SK-N-SH (cell line): ENCODE results near the gene ABHD2. TPM values are rescaled to one million over a fixed set of nuclear protein-coding genes. Genes with fewer than 3 reads are reported as not detected.

Source experiments
- CTCF ChIA-PET: fragments of 300-600, 350-600 bp; formaldehyde crosslinking; extraction: SDS; loops from one replicate; lab custom pipeline; 2021; lab: Yijun Ruan, JAX
- POLR2A ChIA-PET: fragments of 350-600 bp; sonication (Branson Sonifier 250); formaldehyde crosslinking; extraction: SDS; loops from one replicate; lab custom pipeline; 2020; ENCODE audit warnings: antibody characterized with exemption, inconsistent platforms; lab: Yijun Ruan, JAX
- DNase-seq: peaks from one replicate; pipeline ENCODE4 v3.0.0; 2012
- H2AFZ ChIP-seq: fragments of 200-600 bp; sonication (generic); 2 replicates; pipeline ENCODE4 v1.8.1; 2016; ENCODE audit warnings: antibody characterized with exemption, mild to moderate bottlenecking, low read depth
- H3F3A ChIP-seq: fragments of 200-600 bp; sonication (generic); replicated peaks from 2 replicates; pipeline ENCODE3; 2016; ENCODE audit warnings: antibody characterized with exemption, mild to moderate bottlenecking; ENCODE audit not compliant: insufficient read depth
- H3K27ac ChIP-seq, 2 experiments: fragments of 200-500 bp in 1 of 2; fragments of 200-600 bp in 1 of 2; sonication (Bioruptor generic) in 1 of 2; sonication (generic), shearing (Covaris generic) in 1 of 2; 2 replicates each; pipeline versions ENCODE4 v1.5.1 to v1.6.1; 2014 to 2016; ENCODE audit warnings: low read depth in 2 of 2, inconsistent platforms in 1 of 2, low read length in 1 of 2, mild to moderate bottlenecking in 1 of 2, mixed read lengths in 1 of 2
- H3K27me3 ChIP-seq: fragments of 200-600 bp; sonication (generic), shearing (Covaris generic); 2 replicates; pipeline ENCODE4 v1.6.1; 2016; ENCODE audit warnings: mixed run types; ENCODE audit not compliant: insufficient read depth
- H3K36me3 ChIP-seq, 2 experiments: fragments of 200-500 bp in 1 of 2; fragments of 200-600 bp in 1 of 2; sonication (Bioruptor generic) in 1 of 2; sonication (generic) in 1 of 2; replicated peaks in 1 of 2; 2 replicates each; pipeline versions ENCODE3 to v1.5.1; 2014 to 2016; ENCODE audit warnings: low read length in 1 of 2, mild to moderate bottlenecking in 1 of 2; ENCODE audit not compliant: insufficient read depth in 2 of 2, control insufficient read depth in 1 of 2
- H3K4me1 ChIP-seq, 2 experiments: fragments of 200-500 bp in 1 of 2; fragments of 200-600 bp in 1 of 2; sonication (Bioruptor generic) in 1 of 2; sonication (generic), shearing (Covaris generic) in 1 of 2; 2 replicates each; pipeline versions ENCODE4 v1.5.1 to v1.6.1; 2014 to 2016; ENCODE audit warnings: low read depth in 1 of 2, low read length in 1 of 2, mixed run types in 1 of 2; ENCODE audit not compliant: insufficient read depth in 2 of 2, control insufficient read depth in 1 of 2
- H3K4me2 ChIP-seq: fragments of 200-600 bp; sonication (generic), shearing (Covaris generic); 2 replicates; pipeline ENCODE4 v1.6.1; 2017; ENCODE audit warnings: mixed run types
- H3K4me3 ChIP-seq, 2 experiments: fragments of 200-500 bp in 1 of 2; fragments of 200-600 bp in 1 of 2; sonication (Bioruptor generic) in 1 of 2; sonication (generic), shearing (Covaris generic) in 1 of 2; 2 replicates each; pipeline versions ENCODE4 v1.5.1 to v1.8.1; 2014 to 2016; ENCODE audit warnings: low read depth in 2 of 2, inconsistent platforms in 1 of 2, low read length in 1 of 2, mild to moderate bottlenecking in 1 of 2, mixed read lengths in 1 of 2, moderate library complexity in 1 of 2
- H3K79me2 ChIP-seq: fragments of 200-600 bp; sonication (generic); 2 replicates; pipeline ENCODE4 v1.8.1; 2017; ENCODE audit warnings: mild to moderate bottlenecking; ENCODE audit not compliant: insufficient read depth
- H3K9ac ChIP-seq: fragments of 200-600 bp; sonication (generic); 2 replicates; pipeline ENCODE4 v1.6.1; 2017; ENCODE audit warnings: mixed run types
- H3K9me2 ChIP-seq: fragments of 200-600 bp; sonication (generic); 2 replicates; pipeline ENCODE4 v1.6.1; 2017; ENCODE audit warnings: mixed run types
- H3K9me3 ChIP-seq: fragments of 200-600 bp; sonication (generic); 2 replicates; pipeline ENCODE4 v1.6.1; 2017; ENCODE audit warnings: mixed run types, mild to moderate bottlenecking, moderate library complexity
- H4K20me1 ChIP-seq: fragments of 200-600 bp; sonication (generic); 2 replicates; pipeline ENCODE4 v1.6.1; 2017; ENCODE audit warnings: mild to moderate bottlenecking, mixed run types; ENCODE audit not compliant: insufficient read depth
- EP300 ChIP-seq, 2 experiments: IDR thresholded peaks; 2 replicates each; pipeline versions ENCODE4 v1.4.0 to v1.6.1; 2012; ENCODE audit warnings: borderline replicate concordance in 1 of 2, low read depth in 1 of 2, low read length in 1 of 2
- EZH2phosphoT487 ChIP-seq: fragments of 200-600 bp; sonication (generic); IDR thresholded peaks from 2 replicates; pipeline ENCODE4 v1.6.1; 2017; ENCODE audit warnings: low read depth, mixed run types, mild to moderate bottlenecking, antibody characterized with exemption, moderate library complexity, borderline replicate concordance
- FOXJ3 ChIP-seq: sonication (generic); formaldehyde crosslinking; IDR thresholded peaks from 2 replicates; pipeline ENCODE4 v1.5.1; 2020; ENCODE audit warnings: mild to moderate bottlenecking, missing genetic modification reagents
- FOXM1 ChIP-seq: IDR thresholded peaks from 2 replicates; pipeline ENCODE4 v1.4.0; 2012; ENCODE audit warnings: low read depth, mild to moderate bottlenecking
- MXI1 ChIP-seq: IDR thresholded peaks from 2 replicates; pipeline ENCODE4 v1.6.1; 2012; ENCODE audit warnings: mild to moderate bottlenecking, low read depth, low read length, improper control_type of control experiment
- NFIC ChIP-seq: IDR thresholded peaks from 2 replicates; pipeline ENCODE4 v1.4.0; 2012; ENCODE audit warnings: borderline replicate concordance
- RAD21 ChIP-seq: IDR thresholded peaks from 2 replicates; pipeline ENCODE4 v1.6.1; 2012; ENCODE audit warnings: mild to moderate bottlenecking, low read length
- RXRA ChIP-seq: IDR thresholded peaks from 2 replicates; pipeline ENCODE4 v1.4.0; 2012; ENCODE audit warnings: low read depth, mild to moderate bottlenecking, borderline replicate concordance
- SIN3A ChIP-seq: IDR thresholded peaks from 2 replicates; pipeline ENCODE4 v1.6.1; 2012; ENCODE audit warnings: low read depth, mild to moderate bottlenecking, low read length, moderate library complexity, borderline replicate concordance
- TEAD4 ChIP-seq: IDR thresholded peaks from 2 replicates; pipeline ENCODE4 v1.4.0; 2012; ENCODE audit warnings: mild to moderate bottlenecking, borderline replicate concordance; ENCODE audit not compliant: insufficient read depth
- USF1 ChIP-seq: IDR thresholded peaks from 2 replicates; pipeline ENCODE4 v1.4.0; 2012; ENCODE audit warnings: low read depth, borderline replicate concordance
- USF2 ChIP-seq: fragments of 150-350 bp; IDR thresholded peaks from 2 replicates; pipeline ENCODE4 v1.6.1; 2017; ENCODE audit warnings: antibody characterized with exemption, low read length, low read depth, borderline replicate concordance
- YY1 ChIP-seq: IDR thresholded peaks from 2 replicates; pipeline ENCODE4 v1.4.0; 2012; ENCODE audit warnings: low read depth, mild to moderate bottlenecking
- whole genome bisulfite sequencing: methylation state at CpG from one replicate; pipeline ENCODE4 v1.1.6; 2017; ENCODE audit warnings: low lambda C conversion rate; 5-methylcytosine and 5-hydroxymethylcytosine counted together
- polyA plus RNA-seq, 3 experiments: library from polyadenylated mRNA; depleted of rRNA; stranded (reverse); fragments of >200 nt; gene quantifications; 2 replicates each; pipeline ENCODE4 v1.2.3, GENCODE V29; 2012
- TF ChIP-seq, protein P1 (sequence below): IDR thresholded peaks from 2 replicates; pipeline ENCODE4 v1.6.1; 2012; ENCODE audit warnings: mild to moderate bottlenecking, low read depth, low read length, moderate library complexity

Gene ABHD2
- polyA plus RNA-seq, 1 of the 3 experiments (the other 2 are of a cell fraction) = 19.2 TPM

DNA sequence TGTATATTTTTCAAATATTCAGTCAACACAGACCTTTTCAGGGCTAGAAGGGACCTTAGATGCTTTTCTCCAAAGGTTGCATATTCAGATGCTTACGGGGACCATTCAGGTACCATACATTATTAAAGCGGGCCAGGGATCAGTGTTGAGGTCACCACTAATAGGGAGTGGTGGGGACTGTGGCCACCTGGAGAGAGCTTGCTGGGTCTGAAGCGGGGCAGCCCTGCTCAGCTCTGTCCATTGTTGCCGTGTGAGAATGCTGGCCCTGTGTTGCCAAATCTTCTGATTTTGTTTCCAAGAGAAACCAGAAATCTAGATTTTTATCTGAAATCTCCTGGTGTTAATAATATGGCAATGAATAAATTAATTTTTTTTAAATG is 23.7 kb downstream of the ABHD2 start:
- H3K27me3 ChIP-seq = no peaks in the 10 kb centered on the region
- H3K9ac ChIP-seq = no peak overlapping the region
- H3K4me3 ChIP-seq = no peak overlapping the region
- CTCF ChIA-PET = interaction anchor here (1.2 to 4.8 kb wide), 7 partner anchors 10 to 66 kb away, joined by 3 to 35 read pairs (median 8); no protein-coding TSS in a partner anchor
- H3K9me3 ChIP-seq = no peaks in the 10 kb centered on the region
- TF ChIP-seq RAD21 = no peak
- TF ChIP-seq YY1 = no peak
- no peak for TF ChIP-seq EP300 (IDR thresholded peaks at IDR 0.05; ENCODE audit: borderline replicate concordance in 1 of 2, low read depth in 1 of 2, low read length in 1 of 2)
- TF ChIP-seq FOXM1 = no peak
- TF ChIP-seq FOXJ3 (CRISPR knock-in tag) = no peak
- no peak for TF ChIP-seq RXRA
- TF ChIP-seq TEAD4 = no peak
- TF ChIP-seq, protein P1, sequence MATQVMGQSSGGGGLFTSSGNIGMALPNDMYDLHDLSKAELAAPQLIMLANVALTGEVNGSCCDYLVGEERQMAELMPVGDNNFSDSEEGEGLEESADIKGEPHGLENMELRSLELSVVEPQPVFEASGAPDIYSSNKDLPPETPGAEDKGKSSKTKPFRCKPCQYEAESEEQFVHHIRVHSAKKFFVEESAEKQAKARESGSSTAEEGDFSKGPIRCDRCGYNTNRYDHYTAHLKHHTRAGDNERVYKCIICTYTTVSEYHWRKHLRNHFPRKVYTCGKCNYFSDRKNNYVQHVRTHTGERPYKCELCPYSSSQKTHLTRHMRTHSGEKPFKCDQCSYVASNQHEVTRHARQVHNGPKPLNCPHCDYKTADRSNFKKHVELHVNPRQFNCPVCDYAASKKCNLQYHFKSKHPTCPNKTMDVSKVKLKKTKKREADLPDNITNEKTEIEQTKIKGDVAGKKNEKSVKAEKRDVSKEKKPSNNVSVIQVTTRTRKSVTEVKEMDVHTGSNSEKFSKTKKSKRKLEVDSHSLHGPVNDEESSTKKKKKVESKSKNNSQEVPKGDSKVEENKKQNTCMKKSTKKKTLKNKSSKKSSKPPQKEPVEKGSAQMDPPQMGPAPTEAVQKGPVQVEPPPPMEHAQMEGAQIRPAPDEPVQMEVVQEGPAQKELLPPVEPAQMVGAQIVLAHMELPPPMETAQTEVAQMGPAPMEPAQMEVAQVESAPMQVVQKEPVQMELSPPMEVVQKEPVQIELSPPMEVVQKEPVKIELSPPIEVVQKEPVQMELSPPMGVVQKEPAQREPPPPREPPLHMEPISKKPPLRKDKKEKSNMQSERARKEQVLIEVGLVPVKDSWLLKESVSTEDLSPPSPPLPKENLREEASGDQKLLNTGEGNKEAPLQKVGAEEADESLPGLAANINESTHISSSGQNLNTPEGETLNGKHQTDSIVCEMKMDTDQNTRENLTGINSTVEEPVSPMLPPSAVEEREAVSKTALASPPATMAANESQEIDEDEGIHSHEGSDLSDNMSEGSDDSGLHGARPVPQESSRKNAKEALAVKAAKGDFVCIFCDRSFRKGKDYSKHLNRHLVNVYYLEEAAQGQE = no peak
- no peak for TF ChIP-seq USF1
- TF ChIP-seq EZH2phosphoT487 = no peak
- TF ChIP-seq, all 33 proteins: peak for 0
- Histone ChIP-seq H4K20me1 (no peaks in the 10 kb centered on the region), H3K36me3 (peaks cover 5 to 27% of the 10 kb centered on the region in 2 experiments), H3F3A (peaks cover 8% of the 10 kb centered on the region), H3K9me2 (no peaks in the 10 kb centered on the region), H2AFZ (no peak overlapping the region), H3K79me2 (peaks cover 38% of the 10 kb centered on the region), H3K4me1 (peaks cover 14 to 59% of the 10 kb centered on the region in 2 experiments), H3K27ac (peak overlapping the region; percentile 51 to 68), H3K4me2 (peak overlapping the region; percentile 0; the same call in 1 of the 2 replicates)
- WGBS = 89% methylated on average over 4 of the region's 4 CpGs
- no peak for DNase-seq
- POLR2A ChIA-PET = interaction anchor here (1.6 kb wide), 1 partner anchor 23 kb away, joined by 7 read pairs; the partner anchor contains the start of gene ABHD2

DNA sequence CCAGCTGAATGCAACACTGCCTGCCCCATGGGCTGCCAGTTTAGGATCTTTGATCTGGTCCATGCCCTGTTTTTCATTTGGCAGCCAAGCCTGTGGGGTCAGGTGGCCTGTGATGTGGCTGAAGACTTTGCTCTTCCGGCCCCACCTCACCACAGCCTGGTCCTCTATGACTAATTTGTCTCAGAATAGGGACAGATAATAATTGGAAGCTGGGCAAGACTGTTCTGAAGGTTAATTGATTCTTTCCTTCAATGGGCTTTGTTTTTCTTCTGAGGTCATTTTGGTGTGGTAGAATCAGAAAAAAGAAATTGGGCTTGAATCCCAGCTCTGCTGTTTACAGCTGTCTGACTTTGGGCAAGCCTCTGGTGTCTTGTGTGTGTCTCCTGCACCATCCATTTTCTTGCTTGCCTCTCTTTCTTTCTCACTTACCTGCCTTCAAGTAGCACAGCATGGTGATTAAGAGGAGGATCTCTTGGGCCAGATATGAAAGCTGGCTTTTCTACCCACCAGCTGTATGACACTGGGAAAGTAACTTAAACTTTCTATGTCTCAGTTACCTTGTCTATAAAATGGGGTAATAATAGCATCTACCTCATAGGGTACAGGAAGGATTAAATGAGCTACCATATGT is 24.2 kb downstream of the ABHD2 start:
- no peak overlapping the region for H3K9ac ChIP-seq
- peaks cover 8% of the 10 kb centered on the region for H3F3A ChIP-seq
- no peaks in the 10 kb centered on the region for H3K27me3 ChIP-seq
- H2AFZ ChIP-seq = no peak overlapping the region
- peaks cover 14 to 54% of the 10 kb centered on the region in 2 experiments for H3K4me1 ChIP-seq
- no peaks in the 10 kb centered on the region for H3K9me2 ChIP-seq
- H3K36me3 ChIP-seq = peaks cover 5 to 31% of the 10 kb centered on the region in 2 experiments
- no peaks in the 10 kb centered on the region for H4K20me1 ChIP-seq
- CTCF ChIA-PET = interaction anchor here (1.0 to 4.8 kb wide), 10 partner anchors 10 to 65 kb away, joined by 3 to 35 read pairs (median 6); no protein-coding TSS in a partner anchor
- DNase-seq = no peak
- H3K4me2 ChIP-seq = peak overlapping the region; percentile 0; the same call in 1 of the 2 replicates
- H3K79me2 ChIP-seq = peaks cover 33% of the 10 kb centered on the region
- H3K4me3 ChIP-seq = no peak overlapping the region
- POLR2A ChIA-PET = interaction anchor here (0.7 to 1.6 kb wide), 2 partner anchors 20 to 24 kb away, joined by 3 to 7 read pairs; partner anchors contain the start of gene ABHD2
- WGBS = 17% methylated on average over 1 of the region's 1 CpG
- peak overlapping the region; percentile 51 to 68 for H3K27ac ChIP-seq
- no peaks in the 10 kb centered on the region for H3K9me3 ChIP-seq
- TF ChIP-seq NFIC = no peak
- no peak for TF ChIP-seq USF2
- TF ChIP-seq, protein P1 = no peak
- TF ChIP-seq SIN3A = no peak
- peak; percentile 55; the same call in 1 of the 2 replicates for TF ChIP-seq USF1
- TF ChIP-seq MXI1 = no peak
- TF ChIP-seq EZH2phosphoT487 = no peak
